Measurements from ENCODE around the gene NSA2.

- TF ChIP-seq CTCF (conservative IDR thresholded peaks at IDR 0.05 in 1 of 2, IDR thresholded peaks at IDR 0.05 in 1 of 2; ENCODE audit: extremely low read depth in 1 of 2, insufficient read depth in 1 of 2, low read depth in 1 of 2, low read length in 2 of 2) (no peak), EZH2 (IDR thresholded peaks at IDR 0.05; ENCODE audit: borderline replicate concordance, low read length) (no peak)
These were observed 62.4 kb downstream of the NSA2 start for GRCh38 chr5:74829413-74829812.
